A549 treated with AZD9567 at 1 μM for 4 hours (cell line): ENCODE results near the gene IL24. TPM values are rescaled to one million over a fixed set of nuclear protein-coding genes. Genes with fewer than 3 reads are reported as not detected.

Source experiments
- total RNA-seq: library from RNA; stranded (reverse); fragments of 200-300 nt; extraction: Qiagen RNA extraction; gene quantifications from 5 replicates; pipeline ENCODE4 v1.2.3, GENCODE V29; 2022; ENCODE audit not compliant: insufficient read depth

The IL24 gene
- total RNA-seq, result 0.26 to 0.40 TPM (median 0.35 TPM) in 4 of 5 replicates, not detected in the other

GRCh38 chr1:206897175-206897574, at the start of gene IL24:
TSS of gene IL24 (plus strand) at chr1:206897443. CDS start at chr1:206897833, 390 bp downstream.

GRCh38 chr1:206864939-206865671, 32.1 kb upstream of the IL24 start, which contains the start of gene IL20:
TSS of gene IL20 (plus strand) at chr1:206865623. CDS start at chr1:206865853, 230 bp downstream.

GRCh38 chr1:206921772-206922265, 24.6 kb downstream of the IL24 start, which contains the start of gene FCMR:
TSS of gene FCMR (minus strand) at chr1:206921941. CDS start at chr1:206921854, 87 bp downstream.

GRCh38 chr1:206946261-206946660, 49.0 kb downstream of the IL24 start, which contains the start of gene PIGR:
TSS of gene PIGR (minus strand) at chr1:206946466. CDS start at chr1:206940531, 5,935 bp downstream.

Other genes with a start within 250 kb of the IL24 start
- gene MAPKAPK2, start 212.5 kb upstream of the IL24 start, total RNA-seq, result 69.2 to 78.1 TPM (median 70.3 TPM) in 5 replicates
- gene IL19, start 126.7 kb upstream of the IL24 start, total RNA-seq, result not detected in 5 replicates
- not detected in 5 replicates for gene IL10, start 124.9 kb upstream of the IL24 start, total RNA-seq
- not detected in 5 replicates for gene IL20, start 31.8 kb upstream of the IL24 start, total RNA-seq
- gene FCMR, start 24.5 kb downstream of the IL24 start, total RNA-seq, result 2.6 to 5.5 TPM (median 4.2 TPM) in 5 replicates
- 0.02 TPM in 1 of 5 replicates, not detected in the others for gene PIGR, start 49.0 kb downstream of the IL24 start, total RNA-seq
- not detected in 5 replicates for gene FCAMR, start 73.0 kb downstream of the IL24 start, total RNA-seq
- 3.4 to 4.1 TPM (median 3.9 TPM) in 5 replicates for gene C1orf116, start 135.3 kb downstream of the IL24 start, total RNA-seq
- gene YOD1, start 153.8 kb downstream of the IL24 start, total RNA-seq, result 5.5 to 9.1 TPM (median 8.1 TPM) in 5 replicates
- gene PFKFB2, start 155.8 kb downstream of the IL24 start, total RNA-seq, result 5.2 to 7.9 TPM (median 5.7 TPM) in 5 replicates
- gene C4BPB, start 191.4 kb downstream of the IL24 start, total RNA-seq, result 1.0 to 1.5 TPM (median 1.1 TPM) in 4 of 5 replicates, not detected in the other
- 0.42 to 2.1 TPM (median 0.84 TPM) in 5 replicates for gene C4BPA, start 206.8 kb downstream of the IL24 start, total RNA-seq